Measurements from ENCODE around the gene FSHR.

FSHR gene

GRCh38 chr2:49154140-49154539 lies at the start of gene FSHR:
TSS of gene FSHR (minus strand) at chr2:49154515. CDS start at chr2:49154417, 98 bp downstream.
- Histone ChIP-seq H3K27ac (ENCODE audit: low read length) (no peak within 1 kb of the TSS), H3K9me3 (ENCODE audit: control insufficient read depth, insufficient read depth, low read length) (no peaks in the 10 kb centered on the region), H3K36me3 (ENCODE audit: control insufficient read depth, insufficient read depth, low read length) (no peaks in the 10 kb centered on the region), H3K4me1 (ENCODE audit: control insufficient read depth, insufficient read depth, low read length) (peaks cover 3% of the 10 kb centered on the region; the same call in 1 of the 2 replicates), H3K4me3 (ENCODE audit: low read length) (no peak within 1 kb of the TSS), H3K27me3 (ENCODE audit: control insufficient read depth, insufficient read depth, low read length) (no peaks in the 10 kb centered on the region)
- no peak for DNase-seq (ENCODE audit: low read depth, low spot score)
- WGBS (ENCODE audit: insufficient coverage, insufficient read length): no CpG with 5 or more reads among the region's 4 CpGs

DNA sequence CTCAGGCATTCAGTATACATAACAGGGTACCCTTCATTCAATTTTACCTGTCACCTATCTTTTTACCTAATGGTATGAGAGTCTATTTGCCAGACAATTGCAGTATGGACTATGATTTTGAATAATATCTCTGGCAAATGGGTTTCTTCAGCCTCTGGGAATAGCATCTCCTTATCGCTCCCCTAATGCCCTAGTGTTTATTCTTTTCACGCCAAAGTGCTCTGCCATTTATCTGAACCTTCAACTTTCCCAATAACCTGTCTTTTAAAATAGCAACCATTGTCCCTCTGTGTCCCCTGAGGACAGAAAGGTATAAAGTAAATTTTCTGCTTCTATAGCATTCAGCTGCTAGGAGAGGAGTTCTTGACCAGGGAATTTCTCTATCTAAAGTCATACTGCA lies 45.0 kb upstream of the FSHR start:
- no CpG with 5 or more reads among the region's 2 CpGs for WGBS (ENCODE audit: insufficient coverage, insufficient read length)
- Histone ChIP-seq H3K27ac (ENCODE audit: low read length) (no peak overlapping the region), H3K27me3 (ENCODE audit: control insufficient read depth, insufficient read depth, low read length) (no peaks in the 10 kb centered on the region), H3K36me3 (ENCODE audit: control insufficient read depth, insufficient read depth, low read length) (no peaks in the 10 kb centered on the region), H3K4me1 (ENCODE audit: control insufficient read depth, insufficient read depth, low read length) (no peaks in the 10 kb centered on the region), H3K4me3 (ENCODE audit: low read length) (no peak overlapping the region), H3K9me3 (ENCODE audit: control insufficient read depth, insufficient read depth, low read length) (no peaks in the 10 kb centered on the region)
- no peak for DNase-seq (ENCODE audit: low read depth, low spot score)

DNA sequence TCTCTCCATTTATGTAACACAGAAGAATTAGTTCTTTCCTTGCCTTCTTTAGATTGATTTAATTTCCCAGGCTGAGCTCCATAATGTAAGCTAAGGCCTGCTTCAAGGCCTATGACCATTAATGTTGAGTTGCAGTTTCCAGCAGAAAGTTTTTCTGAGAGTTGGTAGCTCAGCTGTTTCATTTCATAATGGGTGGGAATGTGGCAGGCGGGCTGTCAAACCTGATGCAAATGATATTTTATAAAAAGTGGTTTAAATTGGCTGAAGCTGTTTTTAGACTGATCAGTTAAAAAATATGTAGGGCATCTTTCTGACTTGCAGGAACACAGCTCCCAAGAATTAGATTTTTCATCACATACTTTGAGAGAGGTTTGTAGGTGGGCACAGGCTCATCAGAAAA lies 40.4 kb upstream of the FSHR start:
- H3K4me1 ChIP-seq (ENCODE audit: control insufficient read depth, insufficient read depth, low read length): no peaks in the 10 kb centered on the region
- H3K9me3 ChIP-seq (ENCODE audit: control insufficient read depth, insufficient read depth, low read length): no peaks in the 10 kb centered on the region
- no peaks in the 10 kb centered on the region for H3K27me3 ChIP-seq (ENCODE audit: control insufficient read depth, insufficient read depth, low read length)
- no peak overlapping the region for H3K4me3 ChIP-seq (ENCODE audit: low read length)
- no peak overlapping the region for H3K27ac ChIP-seq (ENCODE audit: low read length)
- no peaks in the 10 kb centered on the region for H3K36me3 ChIP-seq (ENCODE audit: control insufficient read depth, insufficient read depth, low read length)
- WGBS (ENCODE audit: insufficient coverage, insufficient read length): no CpG with 5 or more reads among the region's 1 CpG
- DNase-seq (ENCODE audit: low read depth, low spot score): no peak

GRCh38 chr2:49192036-49192435 lies 37.7 kb upstream of the FSHR start:
- Histone ChIP-seq H3K36me3 (ENCODE audit: control insufficient read depth, insufficient read depth, low read length) (no peaks in the 10 kb centered on the region), H3K27ac (ENCODE audit: low read length) (no peak overlapping the region), H3K4me1 (ENCODE audit: control insufficient read depth, insufficient read depth, low read length) (no peaks in the 10 kb centered on the region), H3K4me3 (ENCODE audit: low read length) (no peak overlapping the region), H3K27me3 (ENCODE audit: control insufficient read depth, insufficient read depth, low read length) (no peaks in the 10 kb centered on the region), H3K9me3 (ENCODE audit: control insufficient read depth, insufficient read depth, low read length) (no peaks in the 10 kb centered on the region)
- WGBS (ENCODE audit: insufficient coverage, insufficient read length): no CpG with 5 or more reads among the region's 1 CpG
- DNase-seq (ENCODE audit: low read depth, low spot score): no peak

GRCh38 chr2:49189512-49190225 lies 35.4 kb upstream of the FSHR start:
- Histone ChIP-seq H3K27me3 (ENCODE audit: control insufficient read depth, insufficient read depth, low read length) (no peaks in the 10 kb centered on the region), H3K9me3 (ENCODE audit: control insufficient read depth, insufficient read depth, low read length) (no peaks in the 10 kb centered on the region), H3K4me1 (ENCODE audit: control insufficient read depth, insufficient read depth, low read length) (no peaks in the 10 kb centered on the region), H3K4me3 (ENCODE audit: low read length) (no peak overlapping the region), H3K36me3 (ENCODE audit: control insufficient read depth, insufficient read depth, low read length) (no peaks in the 10 kb centered on the region), H3K27ac (ENCODE audit: low read length) (no peak overlapping the region)
- no CpG with 5 or more reads among the region's 4 CpGs for WGBS (ENCODE audit: insufficient coverage, insufficient read length)
- no peak for DNase-seq (ENCODE audit: low read depth, low spot score)

- Histone ChIP-seq H3K36me3 (ENCODE audit: control insufficient read depth, insufficient read depth, low read length) (no peaks in the 10 kb centered on the region), H3K27me3 (ENCODE audit: control insufficient read depth, insufficient read depth, low read length) (no peaks in the 10 kb centered on the region), H3K27ac (ENCODE audit: low read length) (no peak overlapping the region), H3K4me3 (ENCODE audit: low read length) (no peak overlapping the region), H3K9me3 (ENCODE audit: control insufficient read depth, insufficient read depth, low read length) (no peaks in the 10 kb centered on the region), H3K4me1 (ENCODE audit: control insufficient read depth, insufficient read depth, low read length) (no peaks in the 10 kb centered on the region)
- no CpG with 5 or more reads among the region's 10 CpGs for WGBS (ENCODE audit: insufficient coverage, insufficient read length)
- no peak for DNase-seq (ENCODE audit: low read depth, low spot score)
These were observed 31.8 kb upstream of the FSHR start for GRCh38 chr2:49186050-49186648.

DNA sequence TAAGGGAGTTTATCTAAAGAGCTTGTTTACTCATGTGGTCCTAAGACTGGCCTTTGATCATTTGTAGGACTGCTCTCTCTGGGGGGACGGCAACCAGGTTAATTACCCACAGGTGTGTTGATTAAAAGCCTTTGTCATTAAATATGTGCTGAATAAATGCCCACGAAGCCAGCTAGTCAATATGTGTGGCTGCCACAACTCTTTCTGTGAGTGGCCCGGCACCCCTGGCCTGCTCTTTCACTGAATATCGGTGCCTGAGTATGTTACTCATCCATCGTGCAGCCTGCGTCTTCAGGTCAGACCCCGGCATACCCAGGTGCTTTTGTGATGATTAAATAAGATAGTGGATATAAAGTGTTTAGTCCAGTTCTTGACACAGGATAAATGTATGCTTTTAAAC lies 24.3 kb upstream of the FSHR start:
- no peaks in the 10 kb centered on the region for H3K36me3 ChIP-seq (ENCODE audit: control insufficient read depth, insufficient read depth, low read length)
- H3K27me3 ChIP-seq (ENCODE audit: control insufficient read depth, insufficient read depth, low read length): no peaks in the 10 kb centered on the region
- no peak overlapping the region for H3K4me3 ChIP-seq (ENCODE audit: low read length)
- no CpG with 5 or more reads among the region's 7 CpGs for WGBS (ENCODE audit: insufficient coverage, insufficient read length)
- H3K4me1 ChIP-seq (ENCODE audit: control insufficient read depth, insufficient read depth, low read length): no peaks in the 10 kb centered on the region; the same call in 1 of the 2 replicates
- no peak overlapping the region for H3K27ac ChIP-seq (ENCODE audit: low read length)
- no peak for DNase-seq (ENCODE audit: low read depth, low spot score)
- no peaks in the 10 kb centered on the region; the same call in 1 of the 2 replicates for H3K9me3 ChIP-seq (ENCODE audit: control insufficient read depth, insufficient read depth, low read length)

- Histone ChIP-seq H3K27ac (ENCODE audit: low read length) (no peak overlapping the region), H3K9me3 (ENCODE audit: control insufficient read depth, insufficient read depth, low read length) (no peaks in the 10 kb centered on the region; the same call in 1 of the 2 replicates), H3K27me3 (ENCODE audit: control insufficient read depth, insufficient read depth, low read length) (no peaks in the 10 kb centered on the region), H3K36me3 (ENCODE audit: control insufficient read depth, insufficient read depth, low read length) (no peaks in the 10 kb centered on the region), H3K4me3 (ENCODE audit: low read length) (no peak overlapping the region), H3K4me1 (ENCODE audit: control insufficient read depth, insufficient read depth, low read length) (no peaks in the 10 kb centered on the region; the same call in 1 of the 2 replicates)
- WGBS (ENCODE audit: insufficient coverage, insufficient read length): no CpG with 5 or more reads among the region's 1 CpG
- peak; percentile 25 for DNase-seq (ENCODE audit: low read depth, low spot score)
These were observed 22.9 kb upstream of the FSHR start for GRCh38 chr2:49177194-49177593.

GRCh38 chr2:49175831-49176230 lies 21.5 kb upstream of the FSHR start:
- Histone ChIP-seq H3K36me3 (ENCODE audit: control insufficient read depth, insufficient read depth, low read length) (no peaks in the 10 kb centered on the region), H3K27ac (ENCODE audit: low read length) (no peak overlapping the region), H3K9me3 (ENCODE audit: control insufficient read depth, insufficient read depth, low read length) (no peaks in the 10 kb centered on the region; the same call in 1 of the 2 replicates), H3K4me3 (ENCODE audit: low read length) (no peak overlapping the region), H3K27me3 (ENCODE audit: control insufficient read depth, insufficient read depth, low read length) (no peaks in the 10 kb centered on the region), H3K4me1 (ENCODE audit: control insufficient read depth, insufficient read depth, low read length) (no peaks in the 10 kb centered on the region; the same call in 1 of the 2 replicates)
- DNase-seq (ENCODE audit: low read depth, low spot score): no peak
- WGBS (ENCODE audit: insufficient coverage, insufficient read length): no CpG with 5 or more reads among the region's 3 CpGs

DNA sequence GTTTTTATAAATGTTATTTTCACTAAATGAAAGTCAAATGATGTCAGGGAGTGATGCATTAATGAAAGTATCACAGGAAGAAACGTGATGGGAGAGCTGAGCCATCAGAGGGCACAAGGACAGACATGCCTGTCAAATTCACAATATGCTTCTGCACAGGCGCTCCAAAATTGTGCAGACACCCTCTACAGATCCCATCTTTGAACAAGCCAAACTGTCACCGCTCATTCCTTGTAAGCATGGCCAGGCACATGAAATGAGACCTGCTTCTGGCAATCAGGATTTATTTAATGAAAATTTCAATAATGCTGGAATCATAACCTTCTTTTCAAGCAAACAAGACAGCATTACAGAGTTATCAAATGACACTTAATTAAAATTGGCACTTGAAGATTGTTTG lies 20.4 kb upstream of the FSHR start:
- Histone ChIP-seq H3K4me1 (ENCODE audit: control insufficient read depth, insufficient read depth, low read length) (no peaks in the 10 kb centered on the region; the same call in 1 of the 2 replicates), H3K9me3 (ENCODE audit: control insufficient read depth, insufficient read depth, low read length) (no peaks in the 10 kb centered on the region; the same call in 1 of the 2 replicates), H3K27me3 (ENCODE audit: control insufficient read depth, insufficient read depth, low read length) (no peaks in the 10 kb centered on the region), H3K27ac (ENCODE audit: low read length) (no peak overlapping the region), H3K36me3 (ENCODE audit: control insufficient read depth, insufficient read depth, low read length) (no peaks in the 10 kb centered on the region), H3K4me3 (ENCODE audit: low read length) (no peak overlapping the region)
- no peak for DNase-seq (ENCODE audit: low read depth, low spot score)
- no CpG with 5 or more reads among the region's 3 CpGs for WGBS (ENCODE audit: insufficient coverage, insufficient read length)

DNA sequence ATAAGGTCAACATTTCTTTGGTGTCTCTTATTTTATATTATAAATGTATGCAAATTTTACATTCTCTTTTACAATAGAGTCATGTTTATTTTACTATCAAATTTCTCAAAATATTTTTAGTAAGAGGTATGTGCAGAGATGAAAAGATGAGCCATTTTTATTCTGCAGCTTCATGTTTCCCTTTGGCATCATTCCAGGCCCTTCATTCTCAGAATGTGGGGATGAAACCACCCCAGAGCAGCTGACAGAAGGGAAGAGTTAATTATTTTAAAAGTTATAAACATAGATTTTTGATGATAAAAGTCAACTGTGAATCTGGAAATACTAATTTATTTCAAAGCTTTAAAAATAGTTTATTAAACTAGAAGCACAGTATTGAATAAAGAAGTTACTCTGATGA lies 12.8 kb upstream of the FSHR start:
- Histone ChIP-seq H3K4me1 (ENCODE audit: control insufficient read depth, insufficient read depth, low read length) (peaks cover 2% of the 10 kb centered on the region; the same call in 1 of the 2 replicates), H3K27ac (ENCODE audit: low read length) (no peak overlapping the region), H3K9me3 (ENCODE audit: control insufficient read depth, insufficient read depth, low read length) (no peaks in the 10 kb centered on the region), H3K36me3 (ENCODE audit: control insufficient read depth, insufficient read depth, low read length) (no peaks in the 10 kb centered on the region), H3K27me3 (ENCODE audit: control insufficient read depth, insufficient read depth, low read length) (no peaks in the 10 kb centered on the region), H3K4me3 (ENCODE audit: low read length) (no peak overlapping the region)
- no peak for DNase-seq (ENCODE audit: low read depth, low spot score)

All from iPS DF 6.9 (cell line).